Upper lobe of left lung (tissue), 4 donors: ENCODE results near the gene TMEM54.

Experiments used
- EP300 ChIP-seq, 4 donors: sonication (generic); formaldehyde crosslinking; IDR thresholded peaks; one replicate each; pipeline ENCODE4 v1.5.1; 2017; ENCODE audit warnings: antibody characterized with exemption in 4 of 4, control low read depth in 2 of 4
- POLR2A ChIP-seq, 4 donors: fragments of 450-650 bp; IDR thresholded peaks; one replicate each; pipeline ENCODE4 v1.5.1; 2016 to 2017; ENCODE audit warnings: antibody characterized with exemption in 4 of 4, mild to moderate bottlenecking in 2 of 4
- POLR2AphosphoS5 ChIP-seq, 2 donors: sonication (generic); formaldehyde crosslinking; IDR thresholded peaks; one replicate each; pipeline ENCODE4 v1.5.1; 2017; ENCODE audit warnings: antibody characterized with exemption in 2 of 2
- TF ChIP-seq, protein P1 (sequence below), 6 experiments: fragments of 450-650 bp in 4 of 6; fragments of 200-600 bp in 2 of 6; sonication (generic) in 2 of 6; IDR thresholded peaks; one replicate each; pipeline ENCODE4 v1.5.1; 2016 to 2019; ENCODE audit warnings: antibody characterized with exemption in 6 of 6

GRCh38 chr1:32948390-32948722 is 47.2 kb upstream of the TMEM54 start:
- TF ChIP-seq EP300 (IDR thresholded peaks at IDR 0.05) (no peak), POLR2A (IDR thresholded peaks at IDR 0.05) (no peak), POLR2AphosphoS5 (IDR thresholded peaks at IDR 0.05) (no peak)
- TF ChIP-seq, protein P1, sequence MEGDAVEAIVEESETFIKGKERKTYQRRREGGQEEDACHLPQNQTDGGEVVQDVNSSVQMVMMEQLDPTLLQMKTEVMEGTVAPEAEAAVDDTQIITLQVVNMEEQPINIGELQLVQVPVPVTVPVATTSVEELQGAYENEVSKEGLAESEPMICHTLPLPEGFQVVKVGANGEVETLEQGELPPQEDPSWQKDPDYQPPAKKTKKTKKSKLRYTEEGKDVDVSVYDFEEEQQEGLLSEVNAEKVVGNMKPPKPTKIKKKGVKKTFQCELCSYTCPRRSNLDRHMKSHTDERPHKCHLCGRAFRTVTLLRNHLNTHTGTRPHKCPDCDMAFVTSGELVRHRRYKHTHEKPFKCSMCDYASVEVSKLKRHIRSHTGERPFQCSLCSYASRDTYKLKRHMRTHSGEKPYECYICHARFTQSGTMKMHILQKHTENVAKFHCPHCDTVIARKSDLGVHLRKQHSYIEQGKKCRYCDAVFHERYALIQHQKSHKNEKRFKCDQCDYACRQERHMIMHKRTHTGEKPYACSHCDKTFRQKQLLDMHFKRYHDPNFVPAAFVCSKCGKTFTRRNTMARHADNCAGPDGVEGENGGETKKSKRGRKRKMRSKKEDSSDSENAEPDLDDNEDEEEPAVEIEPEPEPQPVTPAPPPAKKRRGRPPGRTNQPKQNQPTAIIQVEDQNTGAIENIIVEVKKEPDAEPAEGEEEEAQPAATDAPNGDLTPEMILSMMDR (IDR thresholded peaks at IDR 0.05): no peak
